ENCODE measurements around the gene ANKS1B.

Gene ANKS1B

DNA sequence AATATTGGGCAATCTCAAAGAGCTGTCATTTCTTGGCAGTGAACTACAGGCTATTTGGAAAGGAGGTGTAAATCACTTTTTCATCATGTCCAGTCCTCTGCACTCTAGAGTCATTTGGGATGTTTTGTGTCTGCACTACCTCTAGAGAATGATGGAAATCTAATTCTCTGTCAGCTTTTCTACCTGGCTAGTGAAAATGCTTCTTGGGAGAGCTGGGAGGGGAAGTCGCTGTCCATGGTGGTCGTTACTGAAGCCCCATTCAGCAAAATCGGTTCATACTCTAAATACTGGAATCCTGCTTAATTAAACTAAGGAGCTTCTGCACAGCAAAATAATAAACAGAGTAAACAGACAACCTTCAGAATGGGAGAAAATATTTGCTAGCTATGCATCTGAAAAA lies 1087.8 kb downstream of the ANKS1B start:
- TF ChIP-seq ZNF274 (IDR thresholded peaks at IDR 0.05; ENCODE audit: low read depth, low read length) (no peak), YY1 (IDR thresholded peaks at IDR 0.05; ENCODE audit: insufficient read depth, insufficient read length) (no peak), SUZ12 (IDR thresholded peaks at IDR 0.05; ENCODE audit: extremely low read depth, insufficient read depth, insufficient read length) (no peak)
- peaks cover 80% of the 10 kb centered on the region for H3K27me3 ChIP-seq (ENCODE audit: insufficient read depth, insufficient read length)
- no peak for DNase-seq (ENCODE audit: low read depth, low spot score)
- no peaks in the 10 kb centered on the region for H3K9me3 ChIP-seq (ENCODE audit: insufficient read depth, low read length)
- no peaks in the 10 kb centered on the region for H3K4me1 ChIP-seq (ENCODE audit: insufficient read depth, insufficient read length)
- no peak overlapping the region for H3K4me3 ChIP-seq (ENCODE audit: insufficient read length, low read depth)
- no peak overlapping the region for H3K9ac ChIP-seq (ENCODE audit: insufficient read length, low read depth)
- no peaks in the 10 kb centered on the region for H3K36me3 ChIP-seq (ENCODE audit: insufficient read depth, insufficient read length, low read length)

DNA sequence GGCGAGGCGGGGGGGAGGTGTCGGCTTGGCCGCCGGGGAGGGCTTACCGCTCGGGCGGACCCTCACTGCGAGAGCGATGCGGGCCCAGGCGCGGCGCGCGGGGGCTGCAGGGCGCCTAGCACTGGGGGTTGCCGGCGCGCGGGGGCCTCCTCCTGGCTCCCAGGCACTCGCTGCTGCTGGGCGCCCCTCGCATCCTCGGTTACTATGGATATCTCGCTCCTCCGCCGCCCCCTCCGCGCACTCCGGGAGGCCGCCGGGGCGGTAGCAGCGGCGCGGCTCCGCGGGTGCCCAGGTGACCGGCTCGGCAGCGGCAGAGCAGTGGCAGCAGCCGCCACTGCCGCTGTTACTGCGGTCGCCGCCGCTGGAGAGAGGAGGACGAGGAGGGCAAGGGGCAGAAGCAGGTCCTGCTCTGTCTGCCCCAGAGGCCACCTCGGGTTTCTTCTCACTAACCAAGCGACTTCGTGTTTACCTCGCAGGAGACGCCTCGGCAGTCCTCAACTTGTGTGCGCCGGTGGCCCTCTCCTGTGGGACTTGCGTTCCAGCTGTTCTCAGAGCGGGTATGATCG lies 1089.6 kb downstream of the ANKS1B start:
- no peak for DNase-seq (ENCODE audit: low read depth, low spot score)
- peak overlapping the region; percentile 62 for H3K9ac ChIP-seq (ENCODE audit: insufficient read length, low read depth)
- TF ChIP-seq SUZ12 (IDR thresholded peaks at IDR 0.05; ENCODE audit: extremely low read depth, insufficient read depth, insufficient read length) (peak; percentile 30), YY1 (IDR thresholded peaks at IDR 0.05; ENCODE audit: insufficient read depth, insufficient read length) (no peak)
- H3K27me3 ChIP-seq (ENCODE audit: insufficient read depth, insufficient read length), result peaks cover 91% of the 10 kb centered on the region
- no peaks in the 10 kb centered on the region for H3K36me3 ChIP-seq (ENCODE audit: insufficient read depth, insufficient read length, low read length)
- H3K4me1 ChIP-seq (ENCODE audit: insufficient read depth, insufficient read length), result no peaks in the 10 kb centered on the region
- H3K9me3 ChIP-seq (ENCODE audit: insufficient read depth, low read length), result no peaks in the 10 kb centered on the region
- peak overlapping the region; percentile 44 for H3K4me3 ChIP-seq (ENCODE audit: insufficient read length, low read depth)

DNA sequence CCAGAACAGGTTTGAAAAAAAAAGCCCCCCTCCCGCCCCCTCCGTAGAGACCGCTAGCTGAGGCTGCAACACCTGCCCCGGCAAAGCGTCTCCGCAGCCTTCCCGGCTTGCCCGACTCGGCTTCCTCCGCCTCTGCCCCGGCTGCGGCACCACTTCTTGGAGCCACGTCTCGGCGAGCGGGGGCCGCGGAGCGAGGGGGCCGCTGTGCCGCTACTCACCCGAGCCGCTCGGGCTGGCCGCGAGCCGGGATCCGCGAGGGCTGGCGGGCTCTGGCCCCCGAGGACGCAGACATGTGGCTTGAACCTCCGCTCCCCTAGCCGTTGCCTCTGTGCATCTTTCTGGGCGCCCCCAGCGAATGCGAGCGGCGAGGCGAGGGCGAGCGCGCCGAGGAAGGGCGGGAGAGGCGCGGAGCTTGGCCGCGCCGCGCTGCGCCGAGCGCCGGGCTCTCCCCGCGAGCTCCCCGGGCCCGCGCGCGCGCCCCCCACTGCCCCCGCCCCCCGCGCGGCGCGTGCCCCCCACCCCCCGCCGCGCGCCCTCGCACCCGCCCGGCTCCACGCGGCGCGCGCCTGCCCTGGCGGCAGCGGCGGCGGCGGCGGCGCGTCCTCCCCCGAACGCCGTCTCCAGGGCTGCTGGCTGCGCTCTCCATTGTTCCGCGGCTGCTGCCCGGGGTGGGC lies 1090.2 kb downstream of the ANKS1B start:
- Histone ChIP-seq H3K9me3 (ENCODE audit: insufficient read depth, low read length) (no peaks in the 10 kb centered on the region), H3K27me3 (ENCODE audit: insufficient read depth, insufficient read length) (peaks cover 87% of the 10 kb centered on the region), H3K9ac (ENCODE audit: insufficient read length, low read depth) (peak overlapping the region; percentile 66), H3K4me3 (ENCODE audit: insufficient read length, low read depth) (peak overlapping the region; percentile 54), H3K36me3 (ENCODE audit: insufficient read depth, insufficient read length, low read length) (no peaks in the 10 kb centered on the region), H3K4me1 (ENCODE audit: insufficient read depth, insufficient read length) (no peaks in the 10 kb centered on the region)
- DNase-seq (ENCODE audit: low read depth, low spot score), result no peak
- TF ChIP-seq SUZ12 (IDR thresholded peaks at IDR 0.05; ENCODE audit: extremely low read depth, insufficient read depth, insufficient read length), result peak; percentile 38
- no peak for TF ChIP-seq YY1 (IDR thresholded peaks at IDR 0.05; ENCODE audit: insufficient read depth, insufficient read length)

DNA sequence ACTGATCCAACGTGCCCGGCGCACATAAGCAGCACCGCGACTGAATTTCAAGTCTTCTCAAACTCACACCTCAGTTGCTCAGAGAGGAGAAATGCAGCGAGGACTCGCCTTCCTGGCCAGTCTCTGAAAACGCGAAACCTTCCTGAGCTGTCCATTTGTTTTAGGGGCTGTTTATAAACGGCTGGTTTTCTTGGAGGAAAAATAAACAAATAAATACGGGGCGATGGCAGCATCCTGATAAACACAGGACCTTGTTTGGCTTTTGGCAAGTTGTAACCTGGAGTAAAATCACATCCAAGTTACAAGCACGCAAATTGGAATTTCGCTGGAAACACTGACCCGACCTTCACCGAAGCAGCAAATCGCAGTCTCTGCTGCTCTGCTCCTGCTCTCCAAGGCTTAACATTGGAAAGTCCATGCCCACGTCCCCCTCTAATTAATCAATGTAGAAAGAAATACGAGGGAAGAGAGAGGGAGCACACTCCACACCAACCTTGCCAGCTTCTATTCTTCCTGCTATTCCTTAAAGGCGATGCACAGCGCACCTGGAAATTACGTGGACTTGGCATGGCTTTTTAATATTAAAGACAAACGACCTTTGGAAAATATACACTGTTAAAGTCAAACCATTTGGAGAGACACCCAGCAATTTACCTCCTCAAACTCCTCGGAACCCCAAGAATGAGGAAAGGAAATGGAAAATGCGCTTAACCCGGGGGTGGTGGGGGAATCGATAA lies 1090.9 kb downstream of the ANKS1B start:
- no peaks in the 10 kb centered on the region for H3K4me1 ChIP-seq (ENCODE audit: insufficient read depth, insufficient read length)
- no peaks in the 10 kb centered on the region for H3K9me3 ChIP-seq (ENCODE audit: insufficient read depth, low read length)
- peaks cover 79% of the 10 kb centered on the region for H3K27me3 ChIP-seq (ENCODE audit: insufficient read depth, insufficient read length)
- peak overlapping the region; percentile 66 for H3K9ac ChIP-seq (ENCODE audit: insufficient read length, low read depth)
- TF ChIP-seq ZNF274 (IDR thresholded peaks at IDR 0.05; ENCODE audit: low read depth, low read length), result no peak
- peak; percentile 87 for TF ChIP-seq SUZ12 (IDR thresholded peaks at IDR 0.05; ENCODE audit: extremely low read depth, insufficient read depth, insufficient read length)
- no peak for TF ChIP-seq YY1 (IDR thresholded peaks at IDR 0.05; ENCODE audit: insufficient read depth, insufficient read length)
- peak overlapping the region; percentile 54 for H3K4me3 ChIP-seq (ENCODE audit: insufficient read length, low read depth)
- DNase-seq (ENCODE audit: low read depth, low spot score), result no peak
- H3K36me3 ChIP-seq (ENCODE audit: insufficient read depth, insufficient read length, low read length), result no peaks in the 10 kb centered on the region

DNA sequence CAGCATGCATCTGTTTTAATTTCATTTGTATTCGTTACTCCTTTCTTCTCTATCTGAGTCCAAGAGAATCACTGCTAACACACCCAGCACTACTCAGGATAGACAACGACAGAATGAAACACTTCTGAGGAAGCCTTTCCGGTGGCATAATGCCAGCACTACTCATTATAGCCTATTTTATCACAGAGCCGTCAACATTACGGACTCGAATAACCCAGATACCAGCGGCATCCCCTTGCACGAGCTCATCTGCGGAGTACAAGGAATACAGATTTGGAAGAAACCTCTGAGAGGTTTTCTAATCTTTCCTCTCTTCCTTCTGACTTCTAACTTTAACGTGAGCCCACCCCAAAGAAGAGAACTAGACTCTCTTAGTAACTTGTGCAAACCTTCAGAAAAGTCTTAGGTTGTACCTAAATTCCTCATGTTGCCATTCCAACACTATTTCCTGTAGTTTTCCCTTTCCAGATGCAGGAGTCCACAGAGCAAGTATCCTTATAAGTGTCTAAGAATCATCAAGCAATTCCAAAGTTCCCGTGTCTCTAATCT lies 1091.5 kb downstream of the ANKS1B start:
- H3K4me3 ChIP-seq (ENCODE audit: insufficient read length, low read depth), result no peak overlapping the region
- no peak for DNase-seq (ENCODE audit: low read depth, low spot score)
- TF ChIP-seq ZNF274 (IDR thresholded peaks at IDR 0.05; ENCODE audit: low read depth, low read length), result no peak
- TF ChIP-seq SUZ12 (IDR thresholded peaks at IDR 0.05; ENCODE audit: extremely low read depth, insufficient read depth, insufficient read length), result no peak
- TF ChIP-seq YY1 (IDR thresholded peaks at IDR 0.05; ENCODE audit: insufficient read depth, insufficient read length), result no peak
- no peaks in the 10 kb centered on the region for H3K4me1 ChIP-seq (ENCODE audit: insufficient read depth, insufficient read length)
- no peak overlapping the region for H3K9ac ChIP-seq (ENCODE audit: insufficient read length, low read depth)
- peaks cover 76% of the 10 kb centered on the region for H3K27me3 ChIP-seq (ENCODE audit: insufficient read depth, insufficient read length)
- no peaks in the 10 kb centered on the region for H3K36me3 ChIP-seq (ENCODE audit: insufficient read depth, insufficient read length, low read length)
- no peaks in the 10 kb centered on the region for H3K9me3 ChIP-seq (ENCODE audit: insufficient read depth, low read length)

DNA sequence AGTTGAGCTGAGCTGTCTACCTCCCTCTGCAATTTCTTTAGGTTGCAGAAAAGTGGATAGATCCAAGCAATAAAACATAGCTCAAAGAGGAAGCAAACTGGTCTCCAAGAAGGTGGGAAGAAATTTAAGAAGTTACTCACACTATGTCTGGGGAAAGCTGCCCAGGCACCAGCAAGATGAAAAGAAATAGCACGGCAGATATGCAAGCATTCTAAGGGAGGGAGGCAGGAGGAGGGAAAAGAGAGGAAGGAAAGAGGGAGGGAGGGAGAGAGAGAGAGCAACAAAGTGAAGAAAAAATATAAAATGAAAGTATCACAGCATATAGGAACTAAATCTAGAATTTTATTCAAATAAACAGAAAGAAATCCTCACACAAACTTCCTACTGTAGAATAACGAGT lies 1099.0 kb downstream of the ANKS1B start:
- Histone ChIP-seq H3K36me3 (ENCODE audit: insufficient read depth, insufficient read length, low read length) (no peaks in the 10 kb centered on the region), H3K4me1 (ENCODE audit: insufficient read depth, insufficient read length) (no peaks in the 10 kb centered on the region), H3K9ac (ENCODE audit: insufficient read length, low read depth) (no peak overlapping the region), H3K27me3 (ENCODE audit: insufficient read depth, insufficient read length) (peaks cover 5% of the 10 kb centered on the region), H3K9me3 (ENCODE audit: insufficient read depth, low read length) (no peaks in the 10 kb centered on the region), H3K4me3 (ENCODE audit: insufficient read length, low read depth) (no peak overlapping the region)
- DNase-seq (ENCODE audit: low read depth, low spot score), result no peak
- TF ChIP-seq ZNF274 (IDR thresholded peaks at IDR 0.05; ENCODE audit: low read depth, low read length) (no peak), YY1 (IDR thresholded peaks at IDR 0.05; ENCODE audit: insufficient read depth, insufficient read length) (no peak), SUZ12 (IDR thresholded peaks at IDR 0.05; ENCODE audit: extremely low read depth, insufficient read depth, insufficient read length) (no peak)

DNA sequence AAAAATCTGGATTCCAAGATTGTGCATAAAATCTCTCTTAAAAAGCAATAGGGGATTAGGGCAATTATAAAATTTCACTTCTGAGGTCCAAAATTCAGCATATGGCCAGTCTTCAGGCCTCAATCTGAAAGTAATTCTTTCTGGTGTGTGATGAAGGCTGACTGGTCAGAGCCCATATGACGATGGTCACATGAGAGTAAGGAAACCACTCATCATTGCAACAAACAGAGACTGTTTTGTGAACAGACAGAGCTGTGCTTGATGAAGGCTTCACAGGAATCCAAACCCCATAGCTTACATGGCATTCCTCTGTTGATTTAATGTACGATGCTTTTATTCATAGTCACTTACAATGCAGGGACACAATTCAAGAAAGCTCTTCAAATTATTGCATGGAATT lies 1101.5 kb downstream of the ANKS1B start:
- DNase-seq (ENCODE audit: low read depth, low spot score), result no peak
- Histone ChIP-seq H3K36me3 (ENCODE audit: insufficient read depth, insufficient read length, low read length) (no peaks in the 10 kb centered on the region), H3K27me3 (ENCODE audit: insufficient read depth, insufficient read length) (no peaks in the 10 kb centered on the region), H3K9ac (ENCODE audit: insufficient read length, low read depth) (no peak overlapping the region), H3K4me3 (ENCODE audit: insufficient read length, low read depth) (no peak overlapping the region), H3K4me1 (ENCODE audit: insufficient read depth, insufficient read length) (no peaks in the 10 kb centered on the region), H3K9me3 (ENCODE audit: insufficient read depth, low read length) (no peaks in the 10 kb centered on the region)
- TF ChIP-seq YY1 (IDR thresholded peaks at IDR 0.05; ENCODE audit: insufficient read depth, insufficient read length), result no peak
- no peak for TF ChIP-seq SUZ12 (IDR thresholded peaks at IDR 0.05; ENCODE audit: extremely low read depth, insufficient read depth, insufficient read length)
- TF ChIP-seq ZNF274 (IDR thresholded peaks at IDR 0.05; ENCODE audit: low read depth, low read length), result no peak
